HG03354 (cell line): Measurements from ENCODE around the gene NR2F6.

Experiments
- ATAC-seq: cut with Tn5 transposase; IDR thresholded peaks from one replicate; pipeline ENCODE4 v1.9.1; 2021; ENCODE audit warnings: mild to moderate bottlenecking; ENCODE audit not compliant: unreplicated experiment, poor library complexity, severe bottlenecking

NR2F6 gene

DNA sequence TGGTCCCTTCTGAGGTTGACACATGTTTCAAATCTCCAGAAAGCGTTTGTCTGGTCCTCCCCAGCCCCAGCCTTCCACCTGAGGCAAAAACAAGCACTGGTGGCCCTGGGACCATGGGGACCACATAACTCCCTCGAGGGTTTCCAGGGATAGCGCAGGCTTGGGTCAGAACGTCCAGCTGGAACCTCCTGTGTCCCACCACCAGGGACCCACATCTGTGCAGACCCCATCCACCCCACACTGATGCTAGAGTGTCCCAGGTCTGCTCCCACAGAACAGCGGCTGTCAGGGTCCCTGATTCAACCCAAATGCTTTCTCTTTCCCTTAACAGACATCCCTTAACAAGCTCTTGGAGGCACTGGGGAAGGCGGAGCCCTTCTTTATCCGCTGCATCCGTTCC is 60.1 kb downstream of the NR2F6 start:
- no peak for ATAC-seq

DNA sequence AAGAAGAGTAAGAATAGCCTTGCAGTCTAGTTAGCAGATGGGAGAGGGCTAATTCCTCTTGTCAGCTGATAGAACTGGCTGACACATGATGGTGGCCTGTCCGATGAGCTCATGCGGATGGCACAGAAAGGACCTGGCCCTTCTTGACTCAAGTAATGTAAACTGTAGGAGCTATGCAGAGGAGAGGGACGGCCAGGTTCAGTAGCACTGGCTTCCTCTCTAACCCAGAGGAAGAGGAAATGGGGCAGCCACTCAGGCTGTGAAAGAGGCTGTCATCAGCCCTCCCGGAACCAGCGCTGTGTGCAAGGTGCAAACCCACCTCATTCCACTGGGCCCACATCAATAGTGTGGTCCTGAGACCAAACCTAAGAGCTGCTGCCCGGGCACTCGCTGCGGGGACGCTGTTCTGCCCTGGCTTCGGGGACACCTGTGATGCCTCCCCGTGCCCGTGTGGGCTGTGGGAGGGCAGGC is 61.3 kb downstream of the NR2F6 start:
- ATAC-seq: no peak

DNA sequence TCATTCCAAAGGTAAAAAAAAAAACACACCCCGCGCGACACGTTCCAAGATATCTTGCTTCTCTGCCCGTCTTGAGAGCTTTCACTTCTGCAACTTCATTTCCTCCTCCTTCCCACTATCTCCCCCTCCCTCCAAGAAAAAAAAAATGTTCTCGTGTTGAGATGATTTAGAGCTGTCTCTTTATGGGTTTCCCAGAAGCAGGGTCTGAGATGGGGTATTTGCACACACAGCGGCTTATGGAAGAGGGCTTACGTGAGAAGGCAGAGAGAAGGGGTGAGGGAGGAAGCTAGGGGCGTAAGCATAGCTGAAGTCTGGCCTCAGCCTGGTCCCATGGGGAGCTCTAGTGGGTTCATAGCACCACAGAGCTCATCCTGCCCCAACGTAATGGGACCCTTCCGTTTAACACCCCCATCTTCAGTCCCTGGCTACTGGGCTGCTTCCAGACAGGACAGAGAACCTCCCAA is 61.8 kb downstream of the NR2F6 start:
- no peak for ATAC-seq

DNA sequence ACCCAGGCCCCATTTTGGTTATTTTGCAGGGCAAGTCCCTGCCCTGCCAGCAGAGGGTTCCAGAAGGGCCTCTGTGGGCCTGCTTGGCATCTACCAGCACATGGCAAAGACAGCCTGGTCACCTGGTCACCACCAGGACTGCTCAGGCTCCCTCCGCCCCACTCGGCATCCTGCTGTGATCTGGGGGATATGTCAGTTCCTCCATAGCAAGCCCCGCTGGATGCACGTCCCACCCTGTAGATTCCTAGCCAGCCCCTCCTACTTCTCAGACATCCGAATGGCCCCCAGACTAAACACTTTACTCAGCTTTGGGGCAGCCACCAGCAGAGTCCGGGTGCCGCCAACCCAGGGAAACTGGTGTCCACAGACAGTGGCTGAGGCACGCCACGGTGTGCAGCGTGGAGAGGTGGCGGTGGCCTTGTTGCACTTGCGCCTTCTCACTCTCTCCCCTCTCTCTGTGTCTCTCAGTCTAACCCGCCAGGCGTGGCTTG is 62.4 kb downstream of the NR2F6 start:
- no peak for ATAC-seq
